ENCODE measurements around the gene TRIP12. TPM values are rescaled to one million over a fixed set of nuclear protein-coding genes. Genes with fewer than 3 reads are reported as not detected.
A peak's percentile ranks its signal among the peaks of the same experiment; 100 is the strongest.
"Not testable (repeated sequence)": the region's sequence is repeated elsewhere in the genome, so short reads cannot be mapped to it uniquely, and the experiment has no call there.

The TRIP12 gene
- total and polyA plus RNA-seq, 2 donors (not counting 3 experiments of a cell fraction or from before 2014, with no cell fraction given) = 53.8 to 278 TPM

GRCh38 chr2:229761663-229762062, 160.1 kb downstream of the TRIP12 start:
- Histone ChIP-seq H2AFZ (ENCODE audit: low read depth, low read length) (no peak overlapping the region), H3K9me1 (replicated peaks; ENCODE audit: control insufficient read depth, extremely low read depth, insufficient read depth, low read length) (no peaks in the 10 kb centered on the region), H3K4me2 (ENCODE audit: insufficient read depth, low read length) (no peak overlapping the region), H3K27me3 (ENCODE audit: control insufficient read depth in 2 of 2, insufficient read depth in 2 of 2, low read length in 2 of 2) (no peaks in the 10 kb centered on the region), H3K4me1 (ENCODE audit: control insufficient read depth, extremely low read depth, insufficient read depth, low read length) (no peaks in the 10 kb centered on the region), H3K9ac (replicated peaks; ENCODE audit: extremely low read depth, insufficient read depth, low read length) (no peak overlapping the region), H3K4me3 (replicated peaks in 1 of 3; ENCODE audit: insufficient read depth in 1 of 3, low read depth in 1 of 3, low read length in 3 of 3) (no peak overlapping the region), H3K9me3 (replicated peaks; ENCODE audit: control insufficient read depth, insufficient read depth, low read length) (no peaks in the 10 kb centered on the region), H4K20me1 (replicated peaks; ENCODE audit: control insufficient read depth, extremely low read depth, insufficient read depth, low read length) (no peaks in the 10 kb centered on the region), H3K36me3 (ENCODE audit: control insufficient read depth in 2 of 2, extremely low read depth in 1 of 2, insufficient read depth in 2 of 2, low read length in 2 of 2) (peaks cover 8 to 13% of the 10 kb centered on the region in 2 experiments), H3K79me2 (ENCODE audit: control insufficient read depth, insufficient read depth, low read length) (no peaks in the 10 kb centered on the region), H3K27ac (ENCODE audit: insufficient read depth, low read depth, low read length) (no peak overlapping the region)
- CTCF ChIA-PET = interaction anchor here (2.3 kb wide), 1 partner anchor 20 kb away, joined by 10 read pairs; no protein-coding TSS in a partner anchor
- dilution Hi-C loops (cut with MboI; ENCODE audit: extremely low pct_ligation_motif_present, low sequenced_read_pairs) (no loop called here), intact Hi-C loops (cut with micrococcal nuclease) (no loop called here)
- no peak for TF ChIP-seq GATA2 (IDR thresholded peaks at IDR 0.05; ENCODE audit: insufficient read depth, insufficient read length, low read depth, low read length)
- TF ChIP-seq JUN (IDR thresholded peaks at IDR 0.05; ENCODE audit: borderline replicate concordance, insufficient read depth, insufficient read length, low read depth) = no peak
- peak; percentile 19 for TF ChIP-seq POLR2A (IDR thresholded peaks at IDR 0.05; ENCODE audit: low read depth, low read length)
- TF ChIP-seq CTCF (IDR thresholded peaks at IDR 0.05; ENCODE audit: extremely low read depth in 1 of 2, insufficient read depth in 1 of 2, low read depth in 1 of 2, low read length in 2 of 2) = no peak
- no peak for TF ChIP-seq MYC (IDR thresholded peaks at IDR 0.05; ENCODE audit: low read depth, low read length)
- TF ChIP-seq EZH2 (IDR thresholded peaks at IDR 0.05; ENCODE audit: borderline replicate concordance, low read depth, low read length, severe bottlenecking) = no peak
- FAIRE-seq = no peak
- POLR2A ChIA-PET = no interaction called here
- no TSS peak for BruUV-seq (replicated peaks)
- DNase-seq (ENCODE audit: low read depth, low spot score) = no peak

GRCh38 chr2:229757462-229757861, 164.3 kb downstream of the TRIP12 start:
- intact Hi-C loops (cut with micrococcal nuclease); H3K9me1 ChIP-seq (replicated peaks; ENCODE audit: control insufficient read depth, extremely low read depth, insufficient read depth, low read length); H3K4me1 ChIP-seq (ENCODE audit: control insufficient read depth, extremely low read depth, insufficient read depth, low read length); H3K36me3 ChIP-seq (ENCODE audit: control insufficient read depth in 2 of 2, extremely low read depth in 1 of 2, insufficient read depth in 2 of 2, low read length in 2 of 2); FAIRE-seq; DNase-seq (ENCODE audit: low read depth, low spot score); H3K27ac ChIP-seq (ENCODE audit: insufficient read depth, low read depth, low read length); dilution Hi-C loops (cut with MboI; ENCODE audit: extremely low pct_ligation_motif_present, low sequenced_read_pairs); H3K9me3 ChIP-seq (replicated peaks; ENCODE audit: control insufficient read depth, insufficient read depth, low read length); H3K4me2 ChIP-seq (ENCODE audit: insufficient read depth, low read length); H3K79me2 ChIP-seq (ENCODE audit: control insufficient read depth, insufficient read depth, low read length); H3K4me3 ChIP-seq (replicated peaks in 1 of 3; ENCODE audit: insufficient read depth in 1 of 3, low read depth in 1 of 3, low read length in 3 of 3); BruUV-seq (replicated peaks); H4K20me1 ChIP-seq (replicated peaks; ENCODE audit: control insufficient read depth, extremely low read depth, insufficient read depth, low read length); H3K9ac ChIP-seq (replicated peaks; ENCODE audit: extremely low read depth, insufficient read depth, low read length); H2AFZ ChIP-seq (ENCODE audit: low read depth, low read length); H3K27me3 ChIP-seq (ENCODE audit: control insufficient read depth in 2 of 2, insufficient read depth in 2 of 2, low read length in 2 of 2); POLR2A ChIA-PET: not testable (repeated sequence)
- CTCF ChIA-PET = interaction anchor here (1.2 kb wide), 1 partner anchor 24 kb away, joined by 5 read pairs; no protein-coding TSS in a partner anchor
